Neutrophil (primary cell): ENCODE results near the gene TIMM44.

Experiments
- H3K27ac ChIP-seq: fragments of 200-600 bp; sonication (generic); 2 replicates; pipeline ENCODE4 v1.5.1; 2016; ENCODE audit warnings: mild to moderate bottlenecking, moderate library complexity
- H3K27me3 ChIP-seq: fragments of 200-600 bp; sonication (generic); 2 replicates; pipeline ENCODE4 v1.6.0; 2016; ENCODE audit warnings: mild to moderate bottlenecking
- H3K36me3 ChIP-seq: fragments of 200-600 bp; sonication (generic); 2 replicates; pipeline ENCODE4 v1.5.1; 2017
- H3K4me1 ChIP-seq, 2 experiments: fragments of 200-600 bp in 1 of 2; sonication (generic) in 1 of 2; 1 replicate in 1 of 2; 2 replicates in 1 of 2; pipeline versions ENCODE4 v1.5.1 to v1.6.1; 2013 to 2016; ENCODE audit warnings: low read depth in 1 of 2, low read length in 1 of 2, mild to moderate bottlenecking in 1 of 2, moderate library complexity in 1 of 2; ENCODE audit not compliant: control insufficient read depth in 1 of 2, insufficient read depth in 1 of 2
- H3K4me3 ChIP-seq, 2 experiments: fragments of 200-600 bp in 1 of 2; sonication (generic) in 1 of 2; 1 replicate in 1 of 2; 2 replicates in 1 of 2; pipeline ENCODE4 v1.5.1; 2013 to 2016; ENCODE audit warnings: low read depth in 1 of 2, low read length in 1 of 2, mild to moderate bottlenecking in 1 of 2, moderate library complexity in 1 of 2
- H3K9me3 ChIP-seq: fragments of 200-600 bp; sonication (generic); 2 replicates; pipeline ENCODE4 v1.5.1; 2016
- CTCF ChIP-seq: fragments of 200-600 bp; sonication (generic); IDR thresholded peaks from 2 replicates; pipeline ENCODE4 v1.5.1; 2016; ENCODE audit warnings: antibody characterized with exemption

The TIMM44 gene

GRCh38 chr19:7888145-7888825 lies 55.2 kb downstream of the TIMM44 start, which contains the start of gene LRRC8E:
LRRC8E (plus strand) TSS chr19:7888510; CDS start chr19:7895604, 7,094 bp downstream.
- Histone ChIP-seq H3K36me3 (no peaks in the 10 kb centered on the region), H3K4me1 (peaks cover 0 to 3% of the 10 kb centered on the region in 2 experiments), H3K4me3 (no peak within 1 kb of the TSS), H3K27me3 (peaks cover 76% of the 10 kb centered on the region), H3K9me3 (no peaks in the 10 kb centered on the region), H3K27ac (no peak within 1 kb of the TSS)
- TF ChIP-seq CTCF, result no peak

DNA sequence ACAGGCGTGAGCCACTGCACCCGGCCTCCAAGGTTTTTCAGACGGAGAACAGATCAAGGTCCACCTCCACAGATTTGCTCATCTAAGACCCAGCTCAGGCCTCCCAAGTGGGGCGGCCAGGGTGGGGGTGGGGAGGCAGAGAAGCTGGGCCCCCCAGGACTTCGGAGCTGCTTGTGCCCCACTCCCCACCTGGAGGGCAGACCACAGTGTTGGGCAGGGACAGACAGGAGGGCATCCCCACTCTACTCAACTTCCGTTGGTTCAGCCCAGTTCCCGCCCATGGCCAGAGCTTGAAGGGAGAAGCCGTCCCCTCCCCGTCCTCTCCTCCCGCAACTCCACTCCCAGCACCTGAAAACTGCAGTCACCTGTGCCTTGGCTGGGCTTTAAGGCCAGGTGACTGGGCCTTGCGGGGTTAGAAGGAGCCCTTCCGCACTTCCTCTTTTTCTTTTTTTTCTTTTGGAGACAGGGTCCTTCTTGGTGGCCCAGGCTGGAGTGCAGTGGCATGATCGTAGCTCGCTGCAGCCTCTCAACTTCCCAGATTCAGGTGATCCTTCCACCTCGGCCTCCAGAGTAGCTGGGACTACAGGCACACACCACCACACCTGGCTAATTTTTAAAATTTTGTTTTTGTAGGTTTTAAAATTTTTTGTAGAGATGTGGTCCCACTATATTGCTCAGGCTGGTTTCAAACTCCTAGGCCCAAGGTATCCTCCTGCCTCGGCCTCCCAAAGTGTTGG lies 55.9 kb downstream of the TIMM44 start:
- no peak overlapping the region for H3K27ac ChIP-seq
- H3K27me3 ChIP-seq, result peaks cover 69% of the 10 kb centered on the region
- H3K4me1 ChIP-seq, result peaks cover 0 to 3% of the 10 kb centered on the region in 2 experiments
- H3K9me3 ChIP-seq, result no peaks in the 10 kb centered on the region
- no peak overlapping the region for H3K4me3 ChIP-seq
- no peaks in the 10 kb centered on the region for H3K36me3 ChIP-seq
- no peak for TF ChIP-seq CTCF

GRCh38 chr19:7885818-7886217 lies 57.6 kb downstream of the TIMM44 start:
- peaks cover 0 to 3% of the 10 kb centered on the region in 2 experiments for H3K4me1 ChIP-seq
- H3K27me3 ChIP-seq, result peaks cover 62% of the 10 kb centered on the region
- TF ChIP-seq CTCF, result no peak
- no peaks in the 10 kb centered on the region for H3K9me3 ChIP-seq
- H3K36me3 ChIP-seq, result no peaks in the 10 kb centered on the region
- H3K4me3 ChIP-seq, result no peak overlapping the region
- H3K27ac ChIP-seq, result no peak overlapping the region

DNA sequence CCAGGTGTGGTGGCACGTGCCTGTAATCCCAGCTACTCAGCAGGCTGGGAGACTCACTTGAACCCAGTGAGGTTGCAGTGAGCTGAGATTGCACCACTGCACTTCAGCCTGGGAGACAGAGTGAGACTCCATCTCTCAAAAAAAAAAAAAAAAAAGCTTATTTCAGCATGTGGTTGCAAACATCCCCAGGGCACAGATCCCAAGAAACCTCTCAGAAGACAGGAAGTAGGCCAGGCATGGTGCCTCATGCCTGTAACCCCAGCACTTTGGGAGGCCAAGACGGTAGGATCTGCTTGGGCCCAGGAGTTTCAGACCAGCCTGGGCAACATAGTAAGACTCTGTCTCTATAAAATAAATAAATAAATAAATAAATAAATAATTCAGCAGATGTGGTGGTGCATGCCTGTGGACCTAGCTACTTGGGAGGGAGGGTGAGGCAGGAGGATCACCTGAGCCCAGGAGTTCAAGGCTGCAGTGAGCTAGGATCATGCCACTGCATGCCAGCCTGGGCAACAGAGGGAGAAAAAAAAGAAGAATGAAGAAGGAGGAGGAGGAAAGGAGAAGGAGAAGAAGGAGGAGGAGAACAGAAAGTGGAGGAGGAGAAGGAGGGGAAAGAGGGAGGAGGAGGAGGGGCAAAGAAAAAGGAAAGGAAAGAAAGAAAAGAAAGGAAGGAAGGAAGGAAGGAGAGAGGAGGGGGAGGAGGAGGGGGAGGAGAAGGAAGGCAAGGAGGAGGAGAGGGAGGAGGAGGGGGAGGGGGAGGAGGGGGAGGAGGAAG lies 59.5 kb downstream of the TIMM44 start:
- no peak overlapping the region for H3K4me3 ChIP-seq
- no peak for TF ChIP-seq CTCF
- H3K4me1 ChIP-seq, result peaks cover 0 to 3% of the 10 kb centered on the region in 2 experiments
- no peak overlapping the region for H3K27ac ChIP-seq
- no peaks in the 10 kb centered on the region for H3K9me3 ChIP-seq
- no peaks in the 10 kb centered on the region for H3K36me3 ChIP-seq
- H3K27me3 ChIP-seq, result peaks cover 46% of the 10 kb centered on the region

DNA sequence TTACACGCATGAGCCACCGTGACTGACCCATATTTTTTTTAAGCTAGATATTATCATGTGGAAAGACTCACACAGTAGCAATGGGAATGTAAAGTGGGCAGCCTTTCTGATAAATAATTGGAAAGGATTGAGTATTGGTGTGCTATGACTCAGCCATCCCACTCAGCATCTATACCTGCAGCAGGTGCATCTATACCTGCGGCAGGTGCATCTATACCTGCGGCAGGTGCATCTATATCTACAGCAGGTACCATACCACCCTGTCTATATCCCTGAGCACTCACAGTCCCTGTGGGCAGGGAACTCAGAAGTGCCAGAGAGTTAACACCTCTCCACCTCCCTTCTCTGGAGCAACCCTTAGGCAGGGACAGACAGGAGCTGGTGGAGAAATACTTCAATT lies 60.4 kb downstream of the TIMM44 start:
- Histone ChIP-seq H3K36me3 (no peaks in the 10 kb centered on the region), H3K9me3 (no peaks in the 10 kb centered on the region), H3K27ac (no peak overlapping the region), H3K27me3 (peaks cover 38% of the 10 kb centered on the region), H3K4me1 (peaks cover 0 to under 1% of the 10 kb centered on the region in 2 experiments), H3K4me3 (no peak overlapping the region)
- no peak for TF ChIP-seq CTCF
